ENCODE results near the gene SPTBN1. TPM values are rescaled to one million over a fixed set of nuclear protein-coding genes. Genes with fewer than 3 reads are reported as not detected.

Gene SPTBN1
- total RNA-seq, 1 donor from 2014 or later: 224 TPM

DNA sequence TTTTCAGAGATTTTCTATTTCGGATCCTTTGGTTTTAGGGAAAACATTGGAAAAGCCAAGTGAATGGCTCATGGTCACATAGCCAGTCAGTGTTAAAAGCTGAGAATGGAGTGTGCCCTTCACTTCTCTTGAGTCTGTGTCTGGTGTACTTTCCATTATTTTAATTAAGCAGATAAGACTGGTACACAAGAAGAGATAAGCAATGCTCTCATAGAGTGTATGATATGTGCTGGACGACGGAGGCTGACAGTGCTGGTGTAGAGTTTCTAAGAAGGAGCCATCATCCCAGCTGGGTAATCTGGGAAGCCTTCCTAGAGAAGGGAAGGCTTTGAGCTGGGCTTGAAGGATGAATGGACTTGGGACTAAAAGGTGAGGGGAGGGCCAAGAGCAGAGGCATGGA is 93.3 kb downstream of the SPTBN1 start:
- H3K4me3 ChIP-seq (ENCODE audit: low read depth, low read length): no peak overlapping the region
- TF ChIP-seq, protein P1, sequence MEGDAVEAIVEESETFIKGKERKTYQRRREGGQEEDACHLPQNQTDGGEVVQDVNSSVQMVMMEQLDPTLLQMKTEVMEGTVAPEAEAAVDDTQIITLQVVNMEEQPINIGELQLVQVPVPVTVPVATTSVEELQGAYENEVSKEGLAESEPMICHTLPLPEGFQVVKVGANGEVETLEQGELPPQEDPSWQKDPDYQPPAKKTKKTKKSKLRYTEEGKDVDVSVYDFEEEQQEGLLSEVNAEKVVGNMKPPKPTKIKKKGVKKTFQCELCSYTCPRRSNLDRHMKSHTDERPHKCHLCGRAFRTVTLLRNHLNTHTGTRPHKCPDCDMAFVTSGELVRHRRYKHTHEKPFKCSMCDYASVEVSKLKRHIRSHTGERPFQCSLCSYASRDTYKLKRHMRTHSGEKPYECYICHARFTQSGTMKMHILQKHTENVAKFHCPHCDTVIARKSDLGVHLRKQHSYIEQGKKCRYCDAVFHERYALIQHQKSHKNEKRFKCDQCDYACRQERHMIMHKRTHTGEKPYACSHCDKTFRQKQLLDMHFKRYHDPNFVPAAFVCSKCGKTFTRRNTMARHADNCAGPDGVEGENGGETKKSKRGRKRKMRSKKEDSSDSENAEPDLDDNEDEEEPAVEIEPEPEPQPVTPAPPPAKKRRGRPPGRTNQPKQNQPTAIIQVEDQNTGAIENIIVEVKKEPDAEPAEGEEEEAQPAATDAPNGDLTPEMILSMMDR (conservative IDR thresholded peaks at IDR 0.05; ENCODE audit: low read depth, low read length): no peak
- DNase-seq (ENCODE audit: low read depth): no peak

DNA sequence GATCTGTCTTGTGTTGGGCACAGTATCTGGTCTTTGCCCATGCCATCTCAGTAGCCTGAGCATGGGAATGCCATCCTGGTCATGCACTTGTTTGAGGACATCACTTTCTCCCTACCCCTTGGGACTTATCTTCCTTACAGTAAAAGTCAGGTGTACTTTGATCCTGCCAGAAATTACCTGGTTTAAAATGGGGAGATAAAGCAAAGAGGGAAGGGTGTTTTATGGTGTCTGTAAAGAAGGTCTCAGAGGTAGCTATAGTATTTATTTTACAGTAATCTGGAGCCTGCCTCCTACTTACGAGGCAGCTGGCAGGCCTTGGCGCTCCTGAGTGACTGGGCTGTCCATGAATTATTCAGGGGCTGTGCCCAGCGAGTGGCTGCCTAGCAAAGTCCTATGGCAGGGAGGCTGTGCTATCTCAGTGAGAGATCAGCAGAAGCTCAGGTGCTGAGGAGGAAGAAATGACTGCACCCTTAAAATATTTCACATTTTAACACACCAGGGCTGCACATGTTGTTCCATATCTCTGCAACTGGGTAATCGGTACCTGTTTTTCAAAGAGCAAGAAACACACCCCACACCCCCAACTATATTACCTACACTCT is 93.9 kb downstream of the SPTBN1 start:
- no peak for DNase-seq (ENCODE audit: low read depth)
- H3K4me3 ChIP-seq (ENCODE audit: low read depth, low read length): no peak overlapping the region
- TF ChIP-seq, protein P1 (conservative IDR thresholded peaks at IDR 0.05; ENCODE audit: low read depth, low read length): no peak

DNA sequence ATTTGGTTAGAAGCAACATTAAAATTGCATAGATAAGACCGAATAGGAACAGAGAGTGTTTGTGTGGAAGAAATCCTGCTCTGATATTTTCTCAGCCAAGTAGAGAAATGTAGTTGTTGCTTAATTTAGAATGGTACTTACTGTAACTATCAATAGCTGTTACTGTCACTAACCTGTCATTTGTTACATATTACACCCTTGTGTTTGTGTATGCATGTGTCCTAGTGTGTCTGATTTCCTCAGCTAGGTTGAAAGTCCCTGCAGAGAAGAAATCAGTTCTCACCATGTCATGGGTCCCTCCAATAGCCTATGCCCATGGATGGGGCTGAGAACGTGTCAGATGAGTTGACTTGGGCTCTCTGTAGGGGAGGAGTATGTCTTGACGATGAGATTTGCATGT is 94.4 kb downstream of the SPTBN1 start:
- TF ChIP-seq, protein P1 (conservative IDR thresholded peaks at IDR 0.05; ENCODE audit: low read depth, low read length): no peak
- DNase-seq (ENCODE audit: low read depth): no peak
- H3K4me3 ChIP-seq (ENCODE audit: low read depth, low read length): no peak overlapping the region

DNA sequence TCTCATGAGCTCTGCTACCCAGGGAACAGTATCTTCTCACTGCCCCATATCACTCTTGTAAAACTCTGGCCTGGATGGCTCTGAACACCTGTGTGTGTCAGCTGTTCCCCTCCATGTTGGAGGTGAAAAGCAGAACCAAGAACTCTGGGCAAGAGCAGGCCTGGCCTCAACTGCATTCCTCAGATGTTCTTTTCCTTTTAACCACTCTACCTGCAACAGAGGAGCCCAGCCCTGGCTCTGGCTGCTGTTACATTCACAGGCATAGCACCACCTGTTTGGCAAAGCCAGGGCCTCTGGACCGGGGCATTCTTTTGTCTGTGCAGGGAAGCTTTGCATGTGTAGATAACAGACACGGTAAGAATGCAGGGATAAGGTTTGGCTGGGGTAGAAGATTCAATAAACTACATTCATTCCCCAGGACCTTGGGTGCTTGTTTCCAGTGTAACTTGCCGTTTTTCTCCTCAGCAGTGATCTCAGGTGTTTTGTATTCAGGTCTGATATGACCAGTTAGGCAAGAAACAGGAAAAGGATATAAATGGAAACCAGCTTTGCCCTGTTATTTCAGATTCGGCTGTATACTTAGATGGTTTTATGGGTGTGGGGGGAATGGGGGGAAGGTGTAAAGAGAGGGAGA is 95.1 kb downstream of the SPTBN1 start:
- TF ChIP-seq, protein P1 (conservative IDR thresholded peaks at IDR 0.05; ENCODE audit: low read depth, low read length): no peak
- no peak for DNase-seq (ENCODE audit: low read depth)
- H3K4me3 ChIP-seq (ENCODE audit: low read depth, low read length): no peak overlapping the region

DNA sequence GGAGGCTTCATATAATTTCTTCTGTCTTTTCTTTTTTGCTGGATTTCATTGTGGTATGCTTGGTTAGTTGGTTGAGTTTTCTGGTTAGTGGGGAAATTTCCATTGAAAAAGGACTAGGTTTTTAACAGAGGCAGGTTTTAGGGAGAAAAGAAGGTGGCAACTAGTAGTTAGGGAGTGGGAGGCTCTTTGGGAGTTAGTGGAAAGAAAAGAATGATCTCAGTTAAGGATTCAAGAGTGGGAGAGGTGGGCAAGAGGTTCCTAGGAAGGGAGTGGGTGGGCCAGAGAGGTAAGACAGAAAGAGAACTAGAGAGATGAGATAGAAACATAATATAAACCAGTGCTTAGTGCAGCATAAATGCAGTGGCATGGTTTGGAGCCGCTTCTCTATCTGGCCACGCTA is 96.9 kb downstream of the SPTBN1 start:
- H3K4me3 ChIP-seq (ENCODE audit: low read depth, low read length): no peak overlapping the region
- DNase-seq (ENCODE audit: low read depth): no peak
- TF ChIP-seq, protein P1 (conservative IDR thresholded peaks at IDR 0.05; ENCODE audit: low read depth, low read length): no peak

DNA sequence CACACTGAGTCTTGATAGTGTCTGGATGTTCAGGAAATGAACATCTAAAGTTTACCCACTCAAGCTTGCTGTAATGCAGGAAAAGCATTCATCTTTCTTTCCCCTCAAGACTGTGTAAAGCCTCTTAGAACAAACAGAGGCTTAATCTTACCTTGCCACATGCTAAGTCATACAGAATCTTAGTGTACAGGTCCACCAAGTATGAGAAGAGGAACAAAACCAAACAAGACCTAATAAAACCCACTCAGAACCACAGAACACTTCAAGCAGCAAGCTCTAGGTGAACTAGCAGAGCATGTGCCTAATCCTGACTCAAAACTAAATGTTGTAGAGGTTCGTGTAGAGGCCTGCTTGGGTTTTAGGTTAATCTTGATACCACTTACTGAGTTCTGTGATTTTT is 97.6 kb downstream of the SPTBN1 start:
- no peak for DNase-seq (ENCODE audit: low read depth)
- H3K4me3 ChIP-seq (ENCODE audit: low read depth, low read length): no peak overlapping the region
- TF ChIP-seq, protein P1 (conservative IDR thresholded peaks at IDR 0.05; ENCODE audit: low read depth, low read length): no peak

DNA sequence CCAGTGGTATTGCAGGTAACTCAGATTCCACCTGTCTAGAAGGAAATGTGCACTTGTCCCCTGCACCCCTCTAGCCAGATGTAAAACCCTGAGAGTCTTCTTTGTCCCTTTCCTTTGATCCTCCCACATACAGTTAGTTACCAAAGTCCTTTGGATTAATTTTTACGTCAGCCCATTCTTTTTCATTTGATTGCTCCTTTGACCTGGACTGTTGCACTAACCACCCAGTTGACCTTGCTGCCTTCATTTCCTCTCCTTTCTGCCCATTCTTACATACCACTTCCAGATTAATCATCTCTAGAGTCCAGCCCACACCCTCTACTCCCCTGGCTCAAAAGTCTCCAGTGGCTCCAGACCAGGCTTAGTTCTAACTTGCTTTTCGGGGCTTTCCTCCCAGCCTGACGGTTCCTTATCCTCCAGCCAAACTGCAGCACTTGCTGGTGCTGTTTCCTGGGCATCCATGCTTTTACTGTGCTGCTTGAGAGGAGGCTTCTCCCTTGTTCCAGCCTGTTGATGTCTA is 99.3 kb downstream of the SPTBN1 start:
- peak overlapping the region; percentile 32 for H3K4me3 ChIP-seq (ENCODE audit: low read depth, low read length)
- TF ChIP-seq, protein P1 (conservative IDR thresholded peaks at IDR 0.05; ENCODE audit: low read depth, low read length): no peak
- no peak for DNase-seq (ENCODE audit: low read depth)

Data from epithelial cell of proximal tubule (primary cell).